ENCODE measurements around the gene MYF5. TPM values are rescaled to one million over a fixed set of nuclear protein-coding genes. Genes with fewer than 3 reads are reported as not detected.

MYF5 gene
- total RNA-seq, 1 donor from 2014 or later = not detected

DNA sequence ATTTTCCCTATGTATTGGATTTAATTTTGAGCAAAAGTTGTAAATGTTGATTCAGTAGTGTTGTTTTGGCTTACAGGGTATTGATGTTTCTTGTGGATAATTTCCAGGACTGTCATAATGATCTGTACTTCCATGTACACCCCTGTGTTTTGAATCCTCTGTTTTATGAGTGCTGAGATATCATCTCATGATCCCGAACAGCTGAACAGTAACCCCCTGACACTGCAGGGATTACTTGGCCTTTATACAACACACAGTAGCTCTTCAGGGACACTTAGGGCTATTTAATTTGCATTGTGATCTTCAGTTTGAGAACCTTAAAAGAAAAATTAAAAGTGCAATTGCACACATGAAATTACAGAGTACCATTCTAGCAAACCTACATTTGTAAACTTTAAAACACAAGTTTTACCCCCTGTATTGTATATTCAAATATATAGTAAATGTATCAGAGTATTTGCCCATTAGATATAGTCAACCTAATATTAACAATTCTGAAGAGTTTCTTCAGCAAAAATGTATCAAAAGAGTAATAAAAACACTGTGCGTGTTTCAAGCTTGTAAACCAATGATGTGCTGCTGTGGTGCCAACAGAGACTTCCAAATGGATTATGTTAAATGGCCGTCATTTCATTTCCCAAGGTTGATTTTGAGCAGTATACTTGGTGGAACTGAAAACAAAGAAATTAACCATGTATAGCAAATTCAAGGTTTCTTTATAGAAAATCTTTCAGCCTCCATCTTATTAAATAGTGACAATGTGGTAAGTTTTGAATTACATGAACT lies 37.2 kb upstream of the MYF5 start:
- peaks cover 5% of the 10 kb centered on the region for H3K4me1 Mint-ChIP-seq (ENCODE audit: low read depth)
- no peak overlapping the region for H3K27ac Mint-ChIP-seq (ENCODE audit: unreplicated experiment)
- no peaks in the 10 kb centered on the region for H3K36me3 Mint-ChIP-seq (ENCODE audit: low read depth)
- TF ChIP-seq, protein P1, sequence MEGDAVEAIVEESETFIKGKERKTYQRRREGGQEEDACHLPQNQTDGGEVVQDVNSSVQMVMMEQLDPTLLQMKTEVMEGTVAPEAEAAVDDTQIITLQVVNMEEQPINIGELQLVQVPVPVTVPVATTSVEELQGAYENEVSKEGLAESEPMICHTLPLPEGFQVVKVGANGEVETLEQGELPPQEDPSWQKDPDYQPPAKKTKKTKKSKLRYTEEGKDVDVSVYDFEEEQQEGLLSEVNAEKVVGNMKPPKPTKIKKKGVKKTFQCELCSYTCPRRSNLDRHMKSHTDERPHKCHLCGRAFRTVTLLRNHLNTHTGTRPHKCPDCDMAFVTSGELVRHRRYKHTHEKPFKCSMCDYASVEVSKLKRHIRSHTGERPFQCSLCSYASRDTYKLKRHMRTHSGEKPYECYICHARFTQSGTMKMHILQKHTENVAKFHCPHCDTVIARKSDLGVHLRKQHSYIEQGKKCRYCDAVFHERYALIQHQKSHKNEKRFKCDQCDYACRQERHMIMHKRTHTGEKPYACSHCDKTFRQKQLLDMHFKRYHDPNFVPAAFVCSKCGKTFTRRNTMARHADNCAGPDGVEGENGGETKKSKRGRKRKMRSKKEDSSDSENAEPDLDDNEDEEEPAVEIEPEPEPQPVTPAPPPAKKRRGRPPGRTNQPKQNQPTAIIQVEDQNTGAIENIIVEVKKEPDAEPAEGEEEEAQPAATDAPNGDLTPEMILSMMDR (IDR thresholded peaks at IDR 0.05) = no peak
- DNase-seq (ENCODE audit: low spot score) = no peak
- no peak overlapping the region for H3K4me3 Mint-ChIP-seq (ENCODE audit: unreplicated experiment)
- H3K9me3 Mint-ChIP-seq (ENCODE audit: low read depth) = no peaks in the 10 kb centered on the region
- H3K27me3 Mint-ChIP-seq (ENCODE audit: low read depth) = peaks cover 7% of the 10 kb centered on the region

DNA sequence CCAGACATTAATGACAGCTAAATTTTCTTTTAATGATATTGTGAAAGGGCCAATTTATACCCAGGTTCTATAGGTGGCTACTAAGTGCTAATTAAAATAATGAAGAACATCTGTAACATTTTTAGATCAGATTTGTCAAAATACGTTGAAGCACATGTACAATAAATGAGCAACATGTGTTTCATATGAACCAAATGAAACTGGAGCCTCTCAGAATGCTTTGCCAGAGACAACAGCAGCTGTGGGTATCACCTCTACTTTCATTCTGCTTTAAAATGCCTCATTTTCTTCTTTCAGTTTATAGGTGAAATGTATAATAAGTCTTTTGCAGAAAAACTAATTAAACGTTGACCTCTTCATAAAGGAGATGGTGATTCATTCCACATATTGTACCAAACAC lies 35.4 kb upstream of the MYF5 start:
- H3K9me3 Mint-ChIP-seq (ENCODE audit: low read depth) = no peaks in the 10 kb centered on the region
- H3K4me3 Mint-ChIP-seq (ENCODE audit: unreplicated experiment) = no peak overlapping the region
- no peak for DNase-seq (ENCODE audit: low spot score)
- TF ChIP-seq, protein P1 (IDR thresholded peaks at IDR 0.05) = no peak
- H3K27ac Mint-ChIP-seq (ENCODE audit: unreplicated experiment) = no peak overlapping the region
- H3K27me3 Mint-ChIP-seq (ENCODE audit: low read depth) = peaks cover 7% of the 10 kb centered on the region
- H3K4me1 Mint-ChIP-seq (ENCODE audit: low read depth) = no peaks in the 10 kb centered on the region
- no peaks in the 10 kb centered on the region for H3K36me3 Mint-ChIP-seq (ENCODE audit: low read depth)

DNA sequence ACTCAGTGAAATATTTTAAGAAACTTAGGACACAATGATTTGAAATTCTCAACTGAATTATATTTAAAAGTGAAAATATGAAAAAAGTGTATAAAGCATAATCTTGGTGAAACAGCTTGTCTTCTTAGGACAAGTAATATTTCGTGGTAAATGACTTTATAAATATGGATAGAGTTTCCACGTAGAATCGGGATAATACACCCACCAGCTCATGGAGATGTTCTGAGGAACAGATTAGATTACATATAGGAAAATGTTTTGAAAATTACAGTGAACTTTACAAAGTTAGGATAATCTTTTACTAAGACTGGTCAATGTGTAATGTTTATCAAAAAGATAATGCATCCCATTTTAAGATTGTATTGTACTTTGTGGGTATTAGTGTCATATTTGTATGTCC lies 34.9 kb upstream of the MYF5 start:
- no peak overlapping the region for H3K4me3 Mint-ChIP-seq (ENCODE audit: unreplicated experiment)

DNA sequence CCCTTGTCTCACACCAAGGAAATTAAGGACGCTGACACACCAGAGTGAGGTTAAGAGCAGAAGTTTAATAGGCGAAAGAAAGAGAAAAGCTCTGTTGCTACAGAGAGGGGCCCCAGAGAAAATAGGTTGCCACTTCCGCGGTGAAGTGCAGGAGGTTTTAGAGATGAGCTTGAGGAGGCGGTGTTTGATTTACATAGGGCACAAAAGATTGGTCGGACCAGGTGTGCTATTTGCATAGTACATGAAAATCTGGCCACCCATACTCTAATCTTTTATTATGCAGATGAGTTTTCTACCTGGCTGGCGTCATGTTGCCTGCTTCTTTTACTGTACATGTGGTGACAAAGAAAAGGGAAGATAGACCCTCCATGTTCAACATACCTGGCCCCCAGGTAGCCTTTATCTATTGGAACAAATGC lies 32.6 kb upstream of the MYF5 start:
- no peaks in the 10 kb centered on the region for H3K36me3 Mint-ChIP-seq (ENCODE audit: low read depth)
- peaks cover 3% of the 10 kb centered on the region for H3K27me3 Mint-ChIP-seq (ENCODE audit: low read depth)
- no peaks in the 10 kb centered on the region for H3K4me1 Mint-ChIP-seq (ENCODE audit: low read depth)
- no peak for DNase-seq (ENCODE audit: low spot score)
- peaks cover 6% of the 10 kb centered on the region for H3K9me3 Mint-ChIP-seq (ENCODE audit: low read depth)
- H3K4me3 Mint-ChIP-seq (ENCODE audit: unreplicated experiment) = no peak overlapping the region
- H3K27ac Mint-ChIP-seq (ENCODE audit: unreplicated experiment) = no peak overlapping the region
- TF ChIP-seq, protein P1 (IDR thresholded peaks at IDR 0.05) = no peak

More for the DNA sequence above, 34.9 kb upstream of the MYF5 start:
- H3K9me3 Mint-ChIP-seq (ENCODE audit: low read depth) = peaks cover 2% of the 10 kb centered on the region
- H3K4me1 Mint-ChIP-seq (ENCODE audit: low read depth) = no peaks in the 10 kb centered on the region
- peaks cover 7% of the 10 kb centered on the region for H3K27me3 Mint-ChIP-seq (ENCODE audit: low read depth)
- TF ChIP-seq, protein P1 (IDR thresholded peaks at IDR 0.05) = no peak
- H3K36me3 Mint-ChIP-seq (ENCODE audit: low read depth) = no peaks in the 10 kb centered on the region
- DNase-seq (ENCODE audit: low spot score) = no peak
- no peak overlapping the region for H3K27ac Mint-ChIP-seq (ENCODE audit: unreplicated experiment)

DNA sequence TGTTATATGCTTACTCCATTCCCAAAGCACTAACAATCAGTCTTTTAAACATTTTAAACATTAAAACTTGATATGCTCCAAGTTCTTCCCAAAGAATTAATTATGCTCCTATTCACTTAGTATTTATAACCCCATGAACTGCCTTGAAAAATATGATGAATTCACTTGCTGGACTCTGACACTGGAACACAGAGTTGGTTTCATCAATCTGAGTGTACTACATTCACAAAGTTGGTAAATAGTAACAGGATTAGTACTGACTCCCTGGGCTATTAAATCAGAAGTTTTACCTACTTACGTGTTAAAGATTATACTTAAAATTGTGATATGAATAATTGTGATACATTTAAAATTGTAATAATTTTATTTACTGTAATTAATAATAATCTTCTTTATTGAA lies 26.6 kb upstream of the MYF5 start:
- H3K27me3 Mint-ChIP-seq (ENCODE audit: low read depth) = no peaks in the 10 kb centered on the region
- H3K9me3 Mint-ChIP-seq (ENCODE audit: low read depth) = peaks cover 6% of the 10 kb centered on the region
- H3K27ac Mint-ChIP-seq (ENCODE audit: unreplicated experiment) = no peak overlapping the region
- no peaks in the 10 kb centered on the region for H3K36me3 Mint-ChIP-seq (ENCODE audit: low read depth)
- H3K4me3 Mint-ChIP-seq (ENCODE audit: unreplicated experiment) = no peak overlapping the region
- TF ChIP-seq, protein P1 (IDR thresholded peaks at IDR 0.05) = no peak
- H3K4me1 Mint-ChIP-seq (ENCODE audit: low read depth) = no peaks in the 10 kb centered on the region
- DNase-seq (ENCODE audit: low spot score) = no peak

Data from chondrocyte (in vitro differentiated cells).